Lower leg skin (tissue), 4 donors: ENCODE data around the gene ISY1. TPM values are rescaled to one million over a fixed set of nuclear protein-coding genes. Genes with fewer than 3 reads are reported as not detected.
"Not testable (repeated sequence)": the region's sequence is repeated elsewhere in the genome, so short reads cannot be mapped to it uniquely, and the experiment has no call there.

Experiments used
- DNase-seq, 2 donors: peaks; one replicate each; pipeline ENCODE4 v3.0.0-alpha.2; 2019; ENCODE audit warnings: low spot score in 2 of 2
- H3K4me3 ChIP-seq: fragments of 200-600 bp; sonication (generic); 2 replicates; pipeline ENCODE4 v1.5.1; 2017; ENCODE audit warnings: mild to moderate bottlenecking, low read depth; ENCODE audit not compliant: poor library complexity, severe bottlenecking
- CTCF ChIP-seq, 3 donors: fragments of 450-650 bp; IDR thresholded peaks; one replicate each; pipeline ENCODE4 v1.5.1; 2016; ENCODE audit warnings: antibody characterized with exemption in 3 of 3, mild to moderate bottlenecking in 3 of 3, moderate library complexity in 2 of 3
- POLR2A ChIP-seq, 2 donors: fragments of 450-650 bp; IDR thresholded peaks; one replicate each; pipeline ENCODE4 v1.6.1; 2016 to 2017; ENCODE audit warnings: antibody characterized with exemption in 2 of 2, mild to moderate bottlenecking in 1 of 2, moderate library complexity in 1 of 2
- WGBS, 2 donors: methylation state at CpG; one replicate each; pipeline ENCODE4 v1.1.5; 2018; 5-methylcytosine and 5-hydroxymethylcytosine counted together
- intact Hi-C: fragments of 100-400 bp; cut with DNase I; formaldehyde crosslinking; loops from one replicate; pipeline ENCODE4 v1.15.0; 2023; ENCODE audit warnings: low total_unique reads
- total RNA-seq, 4 donors: library from RNA; depleted of rRNA; stranded (reverse); fragments of >200 nt; gene quantifications; one replicate each; pipeline ENCODE4 v1.1.0, GENCODE V29; 2016

The ISY1 gene
- total RNA-seq, 4 donors from 2014 or later, result 15.5 to 22.8 (median 18.1) TPM

GRCh38 chr3:129176051-129176450 is 15.2 kb upstream of the ISY1 start:
- TF ChIP-seq CTCF (IDR thresholded peaks at IDR 0.05) (no peak), POLR2A (IDR thresholded peaks at IDR 0.05) (no peak)
- WGBS, 2 donors, result 54 to 63% methylated on average over 1 of the region's 1 CpG
- H3K4me3 ChIP-seq, result no peak overlapping the region

GRCh38 chr3:129173725-129174124 is 12.9 kb upstream of the ISY1 start:
- intact Hi-C loops, result no loop called here
- TF ChIP-seq POLR2A (IDR thresholded peaks at IDR 0.05), result no peak
- TF ChIP-seq CTCF (IDR thresholded peaks at IDR 0.05), result no peak
- no peak overlapping the region for H3K4me3 ChIP-seq
- WGBS, 2 donors, result 52 to 54% methylated on average over 4 of the region's 4 CpGs
- DNase-seq, result no peak

More at GRCh38 chr3:129176051-129176450, 15.2 kb upstream of the ISY1 start:
- DNase-seq, result no peak
- intact Hi-C loops, result no loop called here

- no peak for DNase-seq
- no peak overlapping the region for H3K4me3 ChIP-seq
- no peak for TF ChIP-seq POLR2A (IDR thresholded peaks at IDR 0.05)
- no peak for TF ChIP-seq CTCF (IDR thresholded peaks at IDR 0.05)
- 48% methylated on average over 2 of the region's 2 CpGs for WGBS, 2 donors
- intact Hi-C loops, result no loop called here
These were observed 12.3 kb upstream of the ISY1 start for GRCh38 chr3:129173206-129173605.

- TF ChIP-seq POLR2A (IDR thresholded peaks at IDR 0.05) (no peak), CTCF (IDR thresholded peaks at IDR 0.05) (no peak)
- DNase-seq, result no peak
- intact Hi-C loops, result no loop called here
- WGBS, 2 donors, result 82 to 89% methylated on average over 15 of the region's 15 CpGs
- H3K4me3 ChIP-seq, result no peak overlapping the region
These were observed 5.9 kb upstream of the ISY1 start for GRCh38 chr3:129166579-129167332.

- intact Hi-C loops, H3K4me3 ChIP-seq, DNase-seq: not testable (repeated sequence)
- 89 to 95% methylated on average over 8 of the region's 8 CpGs for WGBS, 2 donors
These were observed 4.7 kb upstream of the ISY1 start for GRCh38 chr3:129165594-129165993.

- H3K4me3 ChIP-seq, result no peak overlapping the region
- intact Hi-C loops, result no loop called here
- WGBS, 2 donors, result 85 to 92% methylated on average over 7 of the region's 7 CpGs
- DNase-seq, result no peak
- TF ChIP-seq CTCF (IDR thresholded peaks at IDR 0.05) (no peak), POLR2A (IDR thresholded peaks at IDR 0.05) (no peak)
These were observed 3.6 kb upstream of the ISY1 start for GRCh38 chr3:129164500-129164899.
